ENCODE measurements around the gene VSTM2L.
A peak's percentile ranks its signal among the peaks of the same experiment; 100 is the strongest.

VSTM2L gene

GRCh38 chr20:37988306-37988954, 85.5 kb downstream of the VSTM2L start:
- FAIRE-seq (no peak), DNase-seq (ENCODE audit: insufficient read length) (no peak)
- no peak for TF ChIP-seq POLR2A (IDR thresholded peaks at IDR 0.05; ENCODE audit: low read depth, low read length)
- no peak for TF ChIP-seq POLR2AphosphoS5 (IDR thresholded peaks at IDR 0.05; ENCODE audit: low read depth, low read length)
- TF ChIP-seq TAF1 (IDR thresholded peaks at IDR 0.05; ENCODE audit: borderline replicate concordance, low read depth, low read length), result no peak

- FAIRE-seq, result no peak
- no peak for DNase-seq (ENCODE audit: insufficient read length)
These were observed 86.8 kb downstream of the VSTM2L start for GRCh38 chr20:37989601-37990295.

GRCh38 chr20:37990571-37991151, 87.7 kb downstream of the VSTM2L start:
- TF ChIP-seq POLR2AphosphoS5 (IDR thresholded peaks at IDR 0.05; ENCODE audit: low read depth, low read length) (no peak), TAF1 (IDR thresholded peaks at IDR 0.05; ENCODE audit: borderline replicate concordance, low read depth, low read length) (no peak), POLR2A (IDR thresholded peaks at IDR 0.05; ENCODE audit: low read depth, low read length) (no peak)
- DNase-seq (ENCODE audit: insufficient read length) (peak; percentile 63), FAIRE-seq (peak; percentile 98)

More at GRCh38 chr20:37989601-37990295, 86.8 kb downstream of the VSTM2L start:
- TF ChIP-seq TAF1 (IDR thresholded peaks at IDR 0.05; ENCODE audit: borderline replicate concordance, low read depth, low read length) (no peak), POLR2AphosphoS5 (IDR thresholded peaks at IDR 0.05; ENCODE audit: low read depth, low read length) (no peak), POLR2A (IDR thresholded peaks at IDR 0.05; ENCODE audit: low read depth, low read length) (no peak)

GRCh38 chr20:37991157-37991866, 88.4 kb downstream of the VSTM2L start:
- no peak for FAIRE-seq
- TF ChIP-seq POLR2A (IDR thresholded peaks at IDR 0.05; ENCODE audit: low read depth, low read length) (no peak), TAF1 (IDR thresholded peaks at IDR 0.05; ENCODE audit: borderline replicate concordance, low read depth, low read length) (no peak), POLR2AphosphoS5 (IDR thresholded peaks at IDR 0.05; ENCODE audit: low read depth, low read length) (no peak)
- DNase-seq (ENCODE audit: insufficient read length), result no peak

- no peak for TF ChIP-seq TAF1 (IDR thresholded peaks at IDR 0.05; ENCODE audit: borderline replicate concordance, low read depth, low read length)
- TF ChIP-seq POLR2A (IDR thresholded peaks at IDR 0.05; ENCODE audit: low read depth, low read length), result no peak
- TF ChIP-seq POLR2AphosphoS5 (IDR thresholded peaks at IDR 0.05; ENCODE audit: low read depth, low read length), result no peak
- DNase-seq (ENCODE audit: insufficient read length) (no peak), FAIRE-seq (no peak)
These were observed 89.0 kb downstream of the VSTM2L start for GRCh38 chr20:37991908-37992307.

GRCh38 chr20:37992802-37993409, 90.0 kb downstream of the VSTM2L start:
- TF ChIP-seq POLR2A (IDR thresholded peaks at IDR 0.05; ENCODE audit: low read depth, low read length) (no peak), TAF1 (IDR thresholded peaks at IDR 0.05; ENCODE audit: borderline replicate concordance, low read depth, low read length) (no peak), POLR2AphosphoS5 (IDR thresholded peaks at IDR 0.05; ENCODE audit: low read depth, low read length) (no peak)
- no peak for FAIRE-seq
- peak; percentile 36 for DNase-seq (ENCODE audit: insufficient read length)

GRCh38 chr20:37994512-37994911, 91.6 kb downstream of the VSTM2L start:
- DNase-seq (ENCODE audit: insufficient read length) (no peak), FAIRE-seq (no peak)
- TF ChIP-seq POLR2A (IDR thresholded peaks at IDR 0.05; ENCODE audit: low read depth, low read length), result no peak
- no peak for TF ChIP-seq TAF1 (IDR thresholded peaks at IDR 0.05; ENCODE audit: borderline replicate concordance, low read depth, low read length)
- no peak for TF ChIP-seq POLR2AphosphoS5 (IDR thresholded peaks at IDR 0.05; ENCODE audit: low read depth, low read length)

All from GM12892 (cell line).